CD4-positive, alpha-beta T cell treated with Interferon alpha-2 for 1 hour (primary cell): Measurements from ENCODE around the gene GABRB3.

Experiments used
- DNase-seq, 2 donors: peaks; one replicate each; pipeline ENCODE4 v3.0.0-alpha.2; 2020 to 2022

The GABRB3 gene

DNA sequence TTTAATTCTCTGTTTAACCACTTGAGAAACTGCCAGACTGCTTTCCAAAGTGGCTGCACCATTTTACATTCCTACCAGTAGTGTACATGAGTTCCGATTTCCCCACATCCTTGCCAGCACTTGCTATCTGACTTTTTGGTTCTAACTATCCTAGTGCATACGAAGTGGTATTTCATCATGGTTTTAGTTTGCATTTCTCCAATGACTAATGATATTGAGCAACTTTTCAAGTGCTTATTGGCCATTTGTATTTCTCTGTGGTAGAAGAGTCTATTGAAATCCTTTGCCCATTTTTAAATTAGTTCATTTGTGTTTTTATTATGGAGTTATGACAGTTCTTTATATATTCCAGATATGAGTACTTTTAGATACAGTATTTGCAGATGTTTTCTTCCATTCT is 247.8 kb downstream of the GABRB3 start:
- no peak for DNase-seq

DNA sequence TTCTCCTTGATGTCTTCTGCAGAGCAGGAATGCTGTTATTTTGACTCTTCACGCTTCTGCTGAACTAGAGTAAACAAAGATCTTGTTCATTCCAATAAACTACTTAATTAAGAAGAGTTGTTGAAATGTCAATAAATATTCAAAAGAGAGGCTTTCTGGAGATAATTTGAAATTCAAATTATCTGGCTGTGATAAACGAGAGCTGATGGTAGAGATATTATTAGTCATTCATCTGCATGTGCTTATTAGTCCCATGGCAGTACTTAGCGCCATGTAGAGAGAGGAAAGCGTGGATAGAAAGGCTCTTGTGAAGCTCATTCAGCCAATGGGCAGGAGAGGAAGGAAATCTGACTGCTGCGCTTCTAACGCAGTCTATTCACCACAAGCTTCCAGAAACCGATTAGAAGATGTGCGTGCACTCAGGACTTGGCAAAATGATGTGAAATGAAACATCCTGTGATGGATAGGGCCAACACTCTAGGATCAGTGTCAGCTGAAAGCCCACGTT is 251.1 kb downstream of the GABRB3 start:
- no peak for DNase-seq

DNA sequence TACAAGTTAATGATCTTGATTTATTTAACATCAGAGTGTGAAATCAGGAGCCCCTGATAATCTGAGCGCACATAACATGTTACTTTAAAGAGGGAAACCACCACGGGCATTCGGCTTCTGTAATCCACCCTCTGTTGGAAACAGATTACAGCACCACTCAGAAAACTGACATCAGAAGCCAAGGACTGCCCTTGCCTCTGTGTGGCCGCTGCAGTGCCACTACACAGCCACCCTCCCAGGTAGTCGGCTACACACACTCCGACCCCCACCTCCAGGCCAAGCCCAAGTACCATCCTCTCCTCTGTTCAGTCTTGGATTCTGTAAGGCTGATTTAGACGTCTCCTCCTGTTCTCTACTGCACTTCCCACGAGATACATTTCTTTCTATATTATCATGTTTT is 251.7 kb downstream of the GABRB3 start:
- DNase-seq = no peak

DNA sequence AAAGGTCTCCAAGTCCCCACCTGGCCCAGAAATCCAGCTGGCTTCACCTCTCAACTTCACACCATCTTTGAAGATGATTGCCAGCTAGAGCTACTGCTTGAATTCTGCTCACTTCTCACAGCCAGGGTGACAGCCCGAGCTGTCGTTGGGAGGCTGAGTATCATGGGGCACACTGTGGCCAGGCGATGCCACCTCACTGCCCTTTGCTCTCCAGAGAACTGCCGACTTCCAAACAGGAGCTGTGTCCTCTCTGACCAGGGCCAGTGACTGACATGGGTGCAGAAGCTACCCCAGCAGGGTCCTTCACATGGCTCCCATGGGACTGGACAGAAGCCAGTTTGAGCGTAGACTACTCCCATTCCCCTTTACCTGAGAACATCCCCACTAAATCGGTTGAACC is 254.0 kb downstream of the GABRB3 start:
- no peak for DNase-seq

DNA sequence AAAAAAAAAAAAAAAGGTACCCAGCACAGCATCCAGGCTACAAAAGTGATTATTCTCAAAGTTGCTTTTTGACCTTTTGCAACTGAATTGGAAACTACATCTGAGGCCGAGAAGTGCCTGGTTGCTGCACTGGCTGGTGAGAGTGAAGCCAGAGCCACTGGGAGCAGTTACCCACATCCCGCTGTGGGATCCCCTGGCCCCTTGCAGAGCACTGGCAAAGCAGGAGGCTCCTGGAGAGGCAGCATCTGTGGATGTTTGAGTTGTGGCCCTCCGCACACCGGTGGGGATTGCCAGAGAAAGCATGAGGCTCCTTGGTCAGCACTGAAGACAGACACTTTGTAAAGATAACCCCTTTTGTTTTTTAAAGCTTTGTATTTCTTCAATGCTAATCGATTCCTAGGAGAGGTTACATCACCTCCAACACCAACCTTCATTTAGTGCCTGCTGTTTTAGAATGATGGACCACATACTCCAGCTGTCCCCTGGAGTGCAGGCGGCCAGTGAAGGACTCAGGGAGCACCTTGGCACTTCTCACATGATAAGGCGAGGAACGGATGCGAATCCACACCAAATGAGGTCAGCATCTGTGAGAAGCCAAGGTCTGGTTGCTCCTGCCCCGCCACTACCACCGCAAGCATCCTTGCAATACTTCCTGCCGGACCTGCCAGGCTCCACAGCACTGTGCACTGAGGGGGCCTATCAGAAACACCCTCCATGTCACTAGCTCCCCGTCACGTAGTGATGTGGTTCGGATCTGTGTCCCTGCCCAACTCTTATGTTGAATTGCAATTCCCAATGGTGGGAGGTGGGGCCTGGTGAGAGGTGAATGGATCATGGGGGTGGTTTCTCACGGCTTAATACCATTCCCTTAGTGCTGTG is 256.5 kb downstream of the GABRB3 start:
- DNase-seq = no peak

DNA sequence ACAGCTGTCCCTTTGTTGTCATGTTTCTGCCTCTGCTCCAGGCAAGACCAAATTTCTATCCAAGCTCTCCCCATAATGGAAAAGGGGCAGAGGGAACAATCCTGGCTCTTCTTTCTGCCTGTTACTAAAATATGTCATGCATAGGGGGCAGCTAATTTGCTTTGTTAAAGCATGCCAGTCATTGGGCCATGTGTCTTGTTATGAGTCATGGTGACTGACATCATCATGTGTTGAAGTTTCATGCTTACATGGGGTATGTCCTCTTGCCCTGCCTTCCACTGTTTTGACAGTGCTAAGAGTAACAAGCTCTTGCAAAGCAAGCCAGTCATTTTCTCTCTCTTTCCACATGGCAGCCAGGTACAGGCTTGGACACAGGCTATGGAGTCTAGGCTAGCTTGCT is 268.9 kb downstream of the GABRB3 start:
- no peak for DNase-seq
